ENCODE results near the gene MAP2K7. TPM values are rescaled to one million over a fixed set of nuclear protein-coding genes. Genes with fewer than 3 reads are reported as not detected.

Gene MAP2K7
- polyA plus RNA-seq, 1 donor (not counting 4 experiments of a cell fraction or from before 2014, with no cell fraction given), result 8.4 TPM

- Histone ChIP-seq H3K9me3 (ENCODE audit: control insufficient read depth, low read depth, low read length) (no peaks in the 10 kb centered on the region), H3K36me3 (ENCODE audit: control insufficient read depth in 2 of 2, extremely low read depth in 1 of 2, insufficient read depth in 2 of 2, low read length in 2 of 2) (peaks cover 12% of the 10 kb centered on the region in 2 experiments), H4K20me1 (ENCODE audit: control insufficient read depth, extremely low read depth, insufficient read depth, low read length) (no peaks in the 10 kb centered on the region), H2AFZ (ENCODE audit: control insufficient read depth, low read length) (no peak within 1 kb of the TSS), H3K27ac (ENCODE audit: control insufficient read depth, insufficient read depth, low read length) (no peak within 1 kb of the TSS), H3K4me2 (ENCODE audit: control insufficient read depth, extremely low read depth, insufficient read depth, low read depth, low read length) (peak within 1 kb of the TSS; percentile 62), H3K9me1 (ENCODE audit: control insufficient read depth, extremely low read depth, insufficient read depth, low read length) (peaks cover 3% of the 10 kb centered on the region), H3K4me3 (ENCODE audit: control insufficient read depth in 2 of 3, extremely low read depth in 1 of 3, insufficient read depth in 2 of 3, low read depth in 1 of 3, low read length in 3 of 3) (peak within 1 kb of the TSS in 2 of 3 experiments; percentile 33 to 49), H3K27me3 (ENCODE audit: control insufficient read depth, extremely low read depth, insufficient read depth, low read length) (no peaks in the 10 kb centered on the region), H3K9ac (ENCODE audit: control insufficient read depth, extremely low read depth, insufficient read depth, low read length) (no peak within 1 kb of the TSS), H3K79me2 (ENCODE audit: control insufficient read depth, insufficient read depth, low read length) (no peaks in the 10 kb centered on the region), H3K4me1 (ENCODE audit: control insufficient read depth, extremely low read depth, insufficient read depth, low read length) (peaks cover 30% of the 10 kb centered on the region)
- DNase-seq (ENCODE audit: low read depth, low spot score) (no peak), FAIRE-seq (no peak)
- dilution Hi-C loops (cut with MboI; ENCODE audit: extremely low pct_ligation_motif_present, low sequenced_read_pairs), result no loop called here
- TF ChIP-seq, protein P1, sequence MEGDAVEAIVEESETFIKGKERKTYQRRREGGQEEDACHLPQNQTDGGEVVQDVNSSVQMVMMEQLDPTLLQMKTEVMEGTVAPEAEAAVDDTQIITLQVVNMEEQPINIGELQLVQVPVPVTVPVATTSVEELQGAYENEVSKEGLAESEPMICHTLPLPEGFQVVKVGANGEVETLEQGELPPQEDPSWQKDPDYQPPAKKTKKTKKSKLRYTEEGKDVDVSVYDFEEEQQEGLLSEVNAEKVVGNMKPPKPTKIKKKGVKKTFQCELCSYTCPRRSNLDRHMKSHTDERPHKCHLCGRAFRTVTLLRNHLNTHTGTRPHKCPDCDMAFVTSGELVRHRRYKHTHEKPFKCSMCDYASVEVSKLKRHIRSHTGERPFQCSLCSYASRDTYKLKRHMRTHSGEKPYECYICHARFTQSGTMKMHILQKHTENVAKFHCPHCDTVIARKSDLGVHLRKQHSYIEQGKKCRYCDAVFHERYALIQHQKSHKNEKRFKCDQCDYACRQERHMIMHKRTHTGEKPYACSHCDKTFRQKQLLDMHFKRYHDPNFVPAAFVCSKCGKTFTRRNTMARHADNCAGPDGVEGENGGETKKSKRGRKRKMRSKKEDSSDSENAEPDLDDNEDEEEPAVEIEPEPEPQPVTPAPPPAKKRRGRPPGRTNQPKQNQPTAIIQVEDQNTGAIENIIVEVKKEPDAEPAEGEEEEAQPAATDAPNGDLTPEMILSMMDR (optimal IDR thresholded peaks at IDR 0.05 in 1 of 3, IDR thresholded peaks at IDR 0.05 in 1 of 3, conservative IDR thresholded peaks at IDR 0.05 in 1 of 3; ENCODE audit: extremely low read depth in 1 of 3, insufficient read depth in 2 of 3, low read length in 3 of 3), result no peak
Measured at GRCh38 chr19:7926021-7926726, 22.5 kb downstream of the MAP2K7 start, which contains the start of gene CTXN1. TSS of gene CTXN1 (minus strand) at chr19:7926135. CDS start at chr19:7925538, 597 bp downstream.

GRCh38 chr19:7926727-7927604 lies 23.3 kb downstream of the MAP2K7 start:
- H3K9ac ChIP-seq (ENCODE audit: control insufficient read depth, extremely low read depth, insufficient read depth, low read length), result no peak overlapping the region
- peaks cover 15 to 16% of the 10 kb centered on the region in 2 experiments for H3K36me3 ChIP-seq (ENCODE audit: control insufficient read depth in 2 of 2, extremely low read depth in 1 of 2, insufficient read depth in 2 of 2, low read length in 2 of 2)
- no peak overlapping the region for H3K4me3 ChIP-seq (ENCODE audit: control insufficient read depth in 2 of 3, extremely low read depth in 1 of 3, insufficient read depth in 2 of 3, low read depth in 1 of 3, low read length in 3 of 3)
- peaks cover 27% of the 10 kb centered on the region for H3K4me1 ChIP-seq (ENCODE audit: control insufficient read depth, extremely low read depth, insufficient read depth, low read length)
- H2AFZ ChIP-seq (ENCODE audit: control insufficient read depth, low read length), result no peak overlapping the region
- no peaks in the 10 kb centered on the region for H3K27me3 ChIP-seq (ENCODE audit: control insufficient read depth, extremely low read depth, insufficient read depth, low read length)
- H3K9me3 ChIP-seq (ENCODE audit: control insufficient read depth, low read depth, low read length), result no peaks in the 10 kb centered on the region
- H3K79me2 ChIP-seq (ENCODE audit: control insufficient read depth, insufficient read depth, low read length), result no peaks in the 10 kb centered on the region
- H3K4me2 ChIP-seq (ENCODE audit: control insufficient read depth, extremely low read depth, insufficient read depth, low read depth, low read length), result no peak overlapping the region
- TF ChIP-seq EZH2 (IDR thresholded peaks at IDR 0.05; ENCODE audit: low read length), result no peak
- TF ChIP-seq, protein P1 (optimal IDR thresholded peaks at IDR 0.05 in 1 of 3, IDR thresholded peaks at IDR 0.05 in 1 of 3, conservative IDR thresholded peaks at IDR 0.05 in 1 of 3; ENCODE audit: extremely low read depth in 1 of 3, insufficient read depth in 2 of 3, low read length in 3 of 3), result no peak
- H4K20me1 ChIP-seq (ENCODE audit: control insufficient read depth, extremely low read depth, insufficient read depth, low read length), result no peaks in the 10 kb centered on the region
- DNase-seq (ENCODE audit: low read depth, low spot score) (no peak), FAIRE-seq (no peak)
- H3K9me1 ChIP-seq (ENCODE audit: control insufficient read depth, extremely low read depth, insufficient read depth, low read length), result peaks cover 3% of the 10 kb centered on the region
- H3K27ac ChIP-seq (ENCODE audit: control insufficient read depth, insufficient read depth, low read length), result no peak overlapping the region
- dilution Hi-C loops (cut with MboI; ENCODE audit: extremely low pct_ligation_motif_present, low sequenced_read_pairs), result no loop called here
